NCI-H1436 (cell line): ENCODE results near the gene DCP2.

Experiments used
- DNase-seq: peaks from one replicate; lab custom pipeline; 2025; lab: John Stamatoyannopoulos, UW

Gene DCP2

DNA sequence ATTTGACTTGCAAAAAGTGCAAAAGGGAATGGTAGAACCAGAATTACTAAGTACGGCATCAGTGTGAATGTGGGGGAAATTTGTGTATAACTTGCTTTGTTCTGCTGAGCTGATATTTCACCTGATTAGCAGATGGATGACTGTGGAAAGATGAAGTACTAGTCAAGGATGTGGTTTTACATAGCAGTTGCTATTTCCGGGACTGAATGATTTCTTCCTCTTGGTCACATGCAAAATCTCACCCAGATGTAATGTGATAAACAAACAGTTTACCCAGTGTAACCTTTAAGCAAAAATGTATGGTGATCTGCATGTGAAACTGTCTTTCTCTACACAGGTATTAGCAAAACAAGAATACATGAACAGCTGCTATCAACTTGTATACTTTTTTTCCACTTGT is 46.1 kb downstream of the DCP2 start:
- no peak for DNase-seq

DNA sequence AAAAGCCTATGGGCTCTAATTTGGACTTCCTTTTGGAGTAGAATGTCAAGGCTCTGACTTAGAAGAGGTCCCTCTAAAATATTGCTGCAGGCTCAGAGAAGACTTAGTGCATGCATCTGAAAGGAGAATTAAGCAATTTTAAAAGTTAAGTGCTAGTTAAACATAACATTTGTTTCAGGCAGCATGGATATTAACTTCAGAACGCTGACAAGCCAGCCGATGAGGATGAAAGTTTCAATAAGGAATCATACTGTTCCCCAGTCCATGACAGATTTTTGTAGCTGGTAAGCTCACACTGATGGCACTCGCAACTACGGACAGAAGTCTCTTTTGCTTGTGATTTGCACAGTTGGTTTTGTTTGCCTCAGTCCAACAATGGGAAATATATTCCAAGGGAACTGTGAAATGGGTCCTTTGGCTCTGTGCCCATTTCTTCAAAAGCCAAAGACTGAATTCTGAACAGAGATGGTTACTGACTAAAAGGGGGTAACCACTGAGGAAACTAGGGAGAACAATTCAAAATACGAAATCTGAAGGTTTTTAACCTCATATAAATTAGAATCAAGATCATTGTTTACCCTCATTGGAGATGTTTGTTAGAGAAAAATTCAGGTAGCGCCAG is 47.6 kb downstream of the DCP2 start:
- DNase-seq, result no peak

DNA sequence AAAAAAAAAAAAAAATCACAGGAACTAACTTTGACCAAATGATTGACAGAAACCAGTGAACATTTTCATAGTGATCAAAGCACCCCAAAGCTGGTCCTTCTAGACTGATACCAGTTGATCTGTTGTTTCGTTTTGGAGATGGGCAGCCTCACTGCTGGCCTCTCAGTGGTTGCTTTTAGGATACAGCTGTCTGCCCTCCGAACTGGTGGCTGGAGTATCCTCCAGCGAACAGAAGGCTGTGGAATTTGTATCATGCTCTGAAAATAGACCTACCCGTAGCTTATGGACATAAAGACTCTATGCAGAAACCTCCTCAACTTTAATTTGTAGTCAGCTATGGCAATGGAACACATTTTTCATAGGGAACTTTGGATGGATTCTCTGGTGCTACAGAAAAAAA is 49.0 kb downstream of the DCP2 start:
- no peak for DNase-seq

DNA sequence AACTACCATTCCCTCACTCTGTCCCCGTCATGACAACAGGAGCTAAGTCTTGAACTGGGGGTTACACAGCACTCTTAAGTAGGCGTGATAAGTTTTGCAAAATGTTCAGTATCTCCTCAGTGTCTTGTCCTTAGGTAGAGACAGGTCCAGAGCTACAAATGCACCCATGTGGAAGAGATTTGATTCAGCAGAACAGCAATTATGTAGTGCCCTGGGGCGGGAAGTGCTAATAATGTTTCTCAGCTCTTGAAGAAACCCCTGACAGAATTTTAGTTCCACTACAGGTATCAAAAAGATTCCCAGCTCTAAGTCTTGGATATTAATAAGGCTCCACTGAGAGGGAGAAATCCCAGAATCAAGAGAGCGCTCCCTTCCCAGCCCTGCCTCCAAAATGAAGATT is 49.6 kb downstream of the DCP2 start:
- DNase-seq, result no peak

DNA sequence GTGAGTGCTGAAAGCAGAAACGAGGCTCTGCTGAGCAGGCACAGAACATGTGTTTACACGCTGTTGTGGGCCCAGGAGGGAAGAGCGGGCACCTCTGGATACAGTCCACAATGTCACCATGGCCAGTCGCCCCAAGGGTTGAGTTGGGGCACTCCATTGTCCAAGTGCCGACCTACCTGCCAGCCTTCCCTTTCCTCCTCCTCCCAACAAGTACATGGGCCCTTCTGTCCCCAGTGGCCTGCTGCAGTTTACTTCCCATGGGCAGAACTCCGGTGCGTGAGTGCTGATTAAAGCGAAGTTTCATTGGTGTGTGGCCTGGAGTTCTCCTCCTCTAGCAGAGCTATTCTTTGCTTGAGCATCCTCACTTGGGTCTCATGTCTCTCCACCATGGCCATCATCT is 50.4 kb downstream of the DCP2 start:
- no peak for DNase-seq

DNA sequence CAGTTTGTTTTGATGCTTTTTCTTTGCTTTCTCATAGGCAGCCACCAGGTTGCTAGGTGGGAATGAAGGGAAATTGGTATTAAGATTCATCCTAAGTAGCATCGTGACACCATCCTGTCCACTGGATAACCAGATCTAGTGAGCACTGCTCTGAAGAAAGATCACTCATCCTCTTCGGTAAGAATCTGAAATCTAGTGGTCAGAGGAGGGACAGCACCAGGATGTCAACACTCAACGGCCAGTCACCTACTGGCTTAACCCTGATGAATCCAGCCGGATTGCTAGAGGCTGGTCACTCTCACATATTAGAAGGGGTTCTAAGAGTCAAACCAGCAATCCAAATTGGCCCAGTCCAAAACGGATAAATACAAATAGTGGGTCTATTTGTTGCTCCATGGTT is 50.8 kb downstream of the DCP2 start:
- DNase-seq, result no peak

DNA sequence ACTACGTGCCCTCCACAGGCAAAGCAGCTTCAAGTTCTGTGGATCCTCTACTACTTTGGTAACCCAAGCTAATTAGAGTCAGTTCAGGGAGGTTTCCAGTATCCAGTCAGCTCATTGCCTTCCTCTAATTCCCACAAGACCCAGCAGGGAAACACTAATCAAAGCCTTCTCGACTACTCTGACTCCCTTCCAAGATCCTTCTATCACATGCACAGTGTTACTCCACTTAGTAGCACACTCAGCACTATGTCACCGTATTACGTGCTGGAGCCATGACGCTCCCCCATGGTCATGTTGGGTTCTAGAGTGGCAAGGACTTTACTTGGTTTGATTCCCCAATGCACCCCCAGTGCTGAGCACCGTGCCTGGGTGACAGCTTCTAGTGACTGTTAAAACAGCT is 53.0 kb downstream of the DCP2 start:
- no peak for DNase-seq

DNA sequence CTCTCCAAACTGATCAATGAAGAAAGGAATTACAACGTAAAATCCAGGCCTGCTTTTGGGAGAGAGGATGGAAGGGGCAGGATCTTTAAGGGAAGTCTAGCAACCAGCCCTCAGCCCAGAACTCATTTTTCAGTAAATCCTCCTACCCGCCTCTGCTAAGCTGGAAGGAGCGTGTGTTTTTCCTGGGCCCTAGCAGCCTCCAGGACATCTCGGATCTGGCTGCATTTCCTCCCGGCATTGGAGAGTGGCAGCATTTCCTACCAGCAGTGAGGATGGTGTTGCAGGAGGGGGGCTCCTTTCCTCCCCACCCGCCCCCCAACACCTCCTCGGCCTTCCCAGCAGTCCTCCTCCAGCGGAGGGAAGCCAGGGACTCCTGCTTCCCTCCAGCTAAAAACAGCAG is 54.5 kb downstream of the DCP2 start:
- DNase-seq, result no peak

DNA sequence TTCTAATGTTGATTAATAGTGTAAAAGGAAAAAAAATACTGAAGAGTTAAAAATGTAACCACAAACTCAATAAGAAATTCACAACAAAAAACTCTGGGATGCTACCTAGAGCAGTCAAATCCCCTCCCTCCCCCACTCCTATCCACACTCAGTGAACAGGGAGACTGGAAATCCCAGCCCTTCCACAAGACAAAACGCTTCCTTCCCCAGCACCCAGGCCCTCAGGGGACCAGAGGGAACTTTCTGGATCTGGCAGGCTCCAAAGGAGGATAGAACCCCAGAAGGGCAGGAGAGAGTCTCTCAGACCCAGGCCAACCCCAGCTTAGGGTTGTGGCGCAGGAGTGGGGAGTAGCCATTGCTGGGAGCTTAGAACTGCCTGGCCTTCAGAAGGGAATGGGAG is 55.0 kb downstream of the DCP2 start:
- DNase-seq, result no peak

DNA sequence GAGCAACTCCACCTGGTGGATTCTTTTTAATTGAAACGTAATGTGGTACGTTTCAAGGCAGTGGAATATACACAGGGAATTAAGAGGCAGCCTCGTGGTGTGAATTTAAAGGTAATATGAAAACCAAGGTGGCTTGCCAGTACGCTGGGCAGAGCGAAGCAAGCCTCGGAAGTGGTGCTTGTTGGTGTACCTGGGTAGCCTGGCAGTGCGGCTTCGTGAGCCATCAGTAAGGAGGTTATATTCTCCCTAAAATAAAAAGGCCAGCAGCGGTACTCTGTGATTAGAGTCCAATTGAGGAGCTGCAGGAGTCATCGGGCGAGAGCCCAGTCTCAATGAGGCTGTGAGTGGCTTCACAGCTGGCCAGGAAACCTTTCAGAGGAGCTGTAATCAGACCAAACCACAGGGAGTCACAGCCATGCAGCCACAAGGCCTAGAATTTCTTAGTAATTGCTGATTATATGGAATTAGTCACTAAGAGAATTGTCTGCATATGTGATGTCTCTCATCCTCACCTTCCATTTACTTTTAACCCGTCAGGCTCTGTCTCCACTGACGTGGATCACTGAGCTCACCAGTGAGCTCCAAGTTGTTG is 57.7 kb downstream of the DCP2 start:
- DNase-seq, result no peak

DNA sequence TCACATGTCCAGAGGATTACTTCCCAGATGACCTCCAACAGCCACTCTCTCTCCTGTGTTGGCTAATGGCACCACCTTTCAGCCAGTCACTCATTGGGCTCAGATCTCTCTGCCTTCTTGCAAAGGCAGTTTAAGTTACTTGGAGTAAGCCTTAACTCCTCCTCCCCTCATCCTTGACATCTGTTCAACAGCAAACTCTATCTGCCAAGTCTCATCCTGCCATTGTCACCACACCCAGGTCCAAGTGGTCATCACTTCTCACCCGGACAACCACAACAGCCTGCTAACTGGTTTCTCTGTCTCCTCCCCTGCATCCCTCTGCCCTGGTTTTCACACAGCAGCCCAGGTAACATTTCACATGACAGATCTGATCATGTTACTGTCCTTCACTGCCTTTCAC is 58.5 kb downstream of the DCP2 start:
- DNase-seq, result no peak

DNA sequence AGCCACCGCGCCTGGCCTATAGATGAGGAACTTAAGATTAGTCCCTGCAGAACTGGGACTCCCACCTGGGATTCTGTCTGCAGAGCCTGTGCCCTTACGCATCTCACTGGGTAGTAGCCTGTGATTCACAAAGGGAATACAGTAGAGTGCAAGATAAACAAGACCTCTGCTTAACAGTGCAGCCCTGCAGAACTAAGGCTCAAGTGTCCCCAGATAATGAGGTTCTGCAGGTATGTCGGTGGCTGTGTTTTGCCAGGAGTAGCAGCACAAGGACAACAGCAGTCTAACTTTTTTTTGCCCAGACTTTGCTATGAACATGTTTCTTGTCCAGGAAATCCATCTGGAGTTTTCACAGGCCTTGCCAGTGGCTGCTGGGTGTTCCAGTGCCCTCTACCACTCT is 59.7 kb downstream of the DCP2 start:
- DNase-seq, result no peak

DNA sequence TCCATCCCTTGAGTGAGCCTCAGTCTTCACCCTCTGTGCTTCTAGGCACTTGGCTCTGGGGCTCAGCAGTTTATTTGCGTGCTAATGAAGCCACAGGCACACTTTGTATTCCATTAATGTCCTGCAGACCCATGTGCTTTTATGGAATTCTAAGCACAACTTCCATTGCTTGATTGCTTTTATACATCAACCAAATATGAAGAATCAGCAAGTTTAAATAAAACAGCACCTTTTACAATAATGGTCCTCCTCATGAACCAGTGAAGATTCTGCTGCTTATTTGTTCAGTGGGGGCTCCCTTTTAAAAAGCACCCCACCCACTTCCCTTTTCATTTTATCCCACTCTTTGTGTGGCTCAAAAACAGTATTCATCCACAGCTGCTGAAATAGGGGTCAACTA is 60.2 kb downstream of the DCP2 start:
- DNase-seq, result no peak

DNA sequence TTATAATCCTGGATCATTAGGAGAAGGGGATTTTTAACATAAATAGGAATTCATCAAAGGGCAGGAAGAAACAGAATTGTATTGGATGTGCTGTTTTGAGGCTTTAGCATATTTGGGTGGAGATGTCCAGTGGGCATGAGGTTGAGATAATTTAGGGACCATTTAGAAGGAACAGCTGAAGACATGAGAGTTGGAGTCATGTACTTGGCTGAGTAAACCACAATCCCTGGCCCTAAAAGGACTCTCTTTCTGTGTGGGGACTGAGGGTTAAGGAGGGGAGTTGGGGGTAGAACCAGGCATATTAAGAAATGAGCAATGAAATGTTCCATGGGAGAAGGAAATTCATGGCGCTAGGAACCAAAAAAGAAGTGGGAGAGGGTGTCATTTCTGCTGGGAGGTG is 61.5 kb downstream of the DCP2 start:
- DNase-seq, result no peak

DNA sequence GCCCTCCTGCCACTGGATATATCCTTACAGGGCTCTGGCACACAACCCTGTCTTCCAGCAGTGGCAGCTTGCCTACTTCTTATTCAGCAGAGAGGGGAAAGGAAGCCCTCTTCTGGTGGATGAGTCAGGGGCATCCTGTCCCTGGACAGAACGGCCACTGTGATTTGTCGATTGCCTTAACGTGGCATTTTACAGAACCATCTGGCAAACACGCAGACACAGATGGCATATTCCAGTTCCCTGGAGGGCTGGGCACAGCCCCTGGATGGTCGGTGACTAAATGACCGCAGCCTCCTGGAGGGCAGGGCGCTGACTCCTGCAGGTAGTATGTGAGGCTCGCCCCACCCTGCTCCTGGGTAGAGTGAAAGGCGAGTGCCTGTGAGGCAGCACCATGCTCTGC is 62.1 kb downstream of the DCP2 start:
- no peak for DNase-seq

DNA sequence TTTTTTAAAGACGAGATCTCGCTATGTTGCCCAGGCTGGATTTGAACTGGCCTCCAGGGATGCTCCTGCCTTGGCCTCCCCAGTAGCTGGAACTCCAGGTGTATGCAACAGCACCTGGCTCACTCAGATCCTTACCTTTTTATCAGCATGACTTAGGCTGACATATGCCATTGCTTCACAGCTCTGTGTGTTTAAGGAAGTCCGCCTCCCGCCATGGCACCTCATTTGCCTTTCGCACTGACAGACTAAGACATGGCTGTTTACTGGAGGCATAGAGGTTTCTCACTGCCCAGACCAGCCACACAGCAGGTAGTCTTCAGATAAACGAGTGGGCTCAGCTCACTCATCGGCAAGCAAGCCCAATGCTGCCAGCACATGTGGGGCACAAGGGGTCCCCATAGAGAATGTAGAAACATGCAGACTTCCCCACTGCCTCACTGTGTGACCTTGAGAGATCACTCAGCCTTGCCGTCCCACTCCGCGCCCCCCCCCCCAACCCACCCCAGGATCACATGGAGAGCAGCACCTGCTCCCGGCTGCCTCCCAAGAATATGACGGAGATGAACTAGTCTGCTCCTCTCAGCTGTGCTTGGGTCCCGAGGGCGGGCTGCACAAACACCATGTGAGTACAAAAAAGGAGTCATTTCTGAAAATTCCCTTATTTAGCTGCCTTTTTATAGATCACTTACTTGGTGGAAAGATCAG is 62.8 kb downstream of the DCP2 start:
- no peak for DNase-seq

DNA sequence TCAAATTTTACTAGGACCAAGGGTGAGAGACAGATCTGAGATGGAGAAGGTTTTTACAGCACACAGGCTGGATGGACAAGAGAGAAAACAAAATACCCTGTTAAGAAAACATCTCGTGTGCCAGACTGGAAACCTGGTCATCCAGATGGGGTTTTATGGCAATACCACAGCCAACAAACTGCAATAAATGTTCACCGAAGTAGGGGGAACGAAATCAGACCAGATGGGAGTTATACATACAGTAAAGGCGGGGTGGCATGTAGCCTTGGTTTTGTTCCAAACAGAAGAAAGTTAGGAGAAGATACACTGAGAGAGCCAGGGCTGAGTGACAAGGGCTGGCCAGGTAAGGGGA is 63.3 kb downstream of the DCP2 start:
- no peak for DNase-seq

DNA sequence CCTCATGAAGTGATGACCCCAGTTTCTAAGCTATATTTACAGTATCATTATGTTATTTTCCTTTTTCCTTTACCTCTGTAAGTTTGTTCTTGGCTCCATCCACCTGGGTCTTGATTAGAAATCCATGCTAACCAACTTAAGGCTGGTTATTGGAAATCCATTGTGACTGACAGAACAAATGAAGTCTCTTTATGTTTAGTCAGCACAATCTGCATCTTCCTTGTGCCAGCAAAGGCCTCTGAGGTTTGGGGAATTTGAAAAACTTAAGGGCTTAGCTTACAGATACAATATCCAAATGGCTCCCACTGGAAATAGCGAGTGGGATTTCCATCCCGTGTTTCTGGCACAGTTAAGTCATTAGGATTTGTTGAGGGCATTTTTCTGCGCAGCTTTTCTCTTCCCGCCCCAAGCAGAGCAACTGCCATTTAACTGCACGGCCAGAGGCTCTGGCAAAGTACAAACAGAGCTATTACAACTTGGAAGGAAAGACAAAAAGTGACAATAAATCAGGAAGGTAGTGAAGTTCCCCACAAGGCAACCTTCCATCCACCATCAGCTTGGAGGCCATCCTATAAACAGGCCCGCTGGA is 64.2 kb downstream of the DCP2 start:
- no peak for DNase-seq

DNA sequence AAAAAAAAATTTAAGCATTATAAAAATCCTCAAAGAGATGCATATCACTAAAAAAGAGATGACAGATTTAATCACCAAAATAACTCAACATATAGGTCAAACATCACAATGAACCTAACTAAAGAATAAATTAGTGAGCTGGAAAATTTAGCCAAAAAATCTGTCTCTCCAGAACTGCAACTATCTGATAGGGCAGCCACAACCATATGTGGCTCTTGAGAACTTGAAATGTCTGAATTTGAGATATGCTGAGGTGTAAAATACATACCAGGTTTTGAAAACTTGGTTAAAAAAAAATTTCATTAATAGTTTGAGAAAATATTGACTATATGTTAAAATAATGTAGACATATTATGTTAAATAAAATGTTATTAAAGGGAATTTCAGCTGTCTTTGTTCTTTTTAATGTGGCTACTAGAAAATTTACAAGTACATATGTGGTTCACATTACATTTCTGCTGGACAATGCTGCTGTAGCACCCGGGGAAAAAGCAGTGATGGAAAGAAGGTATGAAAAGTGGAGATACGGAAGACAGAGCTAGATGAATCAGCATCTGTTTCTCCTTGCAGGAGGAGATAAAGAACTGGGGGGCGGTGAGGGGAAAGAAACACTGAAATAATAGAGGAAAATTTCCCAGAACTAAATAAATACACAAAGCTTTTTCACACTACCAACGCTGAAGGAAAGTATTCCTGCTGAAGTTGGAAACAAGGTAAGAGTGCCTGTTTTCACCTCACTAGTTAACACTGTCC is 66.1 kb downstream of the DCP2 start:
- no peak for DNase-seq

DNA sequence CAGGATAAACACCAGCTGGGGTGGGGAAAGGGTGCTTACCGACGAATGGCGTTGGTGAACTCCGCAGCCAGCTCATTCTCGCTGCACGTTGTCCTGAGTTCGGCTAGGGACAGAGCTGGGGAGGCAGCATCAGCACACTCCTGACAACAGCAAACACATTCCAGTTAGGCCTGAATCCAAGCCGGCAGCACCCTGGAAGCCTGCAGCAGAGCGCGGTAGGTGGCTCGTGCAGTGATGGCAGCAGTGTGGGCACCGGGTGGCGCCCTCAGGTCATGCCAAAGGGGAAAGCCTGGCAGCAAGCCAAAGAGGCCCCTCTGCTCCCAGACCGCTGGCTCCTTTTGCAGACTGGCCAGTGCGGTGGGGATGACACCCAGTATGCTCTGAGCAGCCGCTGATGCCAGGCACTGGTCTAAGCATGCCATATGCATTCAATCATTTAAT is 66.9 kb downstream of the DCP2 start:
- DNase-seq, result no peak

DNA sequence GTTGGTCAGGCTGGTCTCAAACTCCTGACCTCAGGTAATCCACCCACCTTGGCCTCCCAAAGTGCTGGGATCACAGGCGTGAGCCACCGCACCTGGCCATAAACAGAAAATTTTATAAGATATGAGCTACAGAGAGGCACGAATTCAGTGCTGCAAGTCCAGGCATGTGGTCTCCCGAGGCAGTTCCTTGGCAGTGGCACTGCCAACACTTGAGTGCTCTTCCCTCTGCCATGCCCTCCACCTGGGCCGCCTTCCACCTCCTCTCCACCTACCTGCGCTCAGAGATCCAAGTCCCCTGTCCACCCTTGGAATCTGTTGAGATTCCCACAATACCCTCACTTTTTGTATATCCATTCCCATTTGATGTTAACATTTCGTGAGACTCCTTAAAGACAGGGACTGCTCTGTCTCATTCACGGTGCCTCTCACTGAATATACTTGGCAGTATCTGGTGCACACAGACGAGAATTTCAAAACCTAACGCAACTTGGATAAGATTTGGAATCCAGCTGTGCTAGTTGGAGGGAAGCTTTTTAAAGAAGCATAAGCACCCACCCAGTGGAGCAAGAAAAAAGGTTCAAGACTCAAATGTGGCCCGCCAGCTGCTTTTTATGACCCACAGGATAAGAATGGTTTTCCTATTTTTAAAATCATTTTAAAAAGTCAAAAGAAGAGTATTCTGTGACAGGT is 68.3 kb downstream of the DCP2 start:
- no peak for DNase-seq

DNA sequence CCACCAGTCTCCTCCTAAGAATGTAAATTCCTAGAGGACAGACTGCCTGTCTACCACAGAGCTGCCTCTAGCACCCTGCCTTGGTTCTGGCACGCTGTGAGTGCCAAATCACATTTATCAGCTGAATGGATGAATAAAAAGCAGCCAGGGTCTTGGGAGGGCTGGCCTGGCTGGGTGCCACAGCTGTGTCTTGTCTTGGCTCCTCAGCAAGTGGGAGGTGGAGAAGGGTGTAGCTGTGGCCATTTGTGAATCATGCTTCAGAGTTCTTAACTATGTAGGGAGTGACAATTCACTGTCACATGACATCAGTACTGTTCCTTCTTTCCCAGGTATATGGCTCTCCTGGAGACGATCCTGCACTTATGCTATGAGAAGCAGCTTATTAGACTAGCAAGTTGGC is 70.6 kb downstream of the DCP2 start:
- DNase-seq, result no peak
